ENCODE results near the gene SYNRG.
"Not testable (repeated sequence)": the region's sequence is repeated elsewhere in the genome, so short reads cannot be mapped to it uniquely, and the experiment has no call there.

Gene SYNRG

GRCh38 chr17:37512442-37513068, 96.7 kb downstream of the SYNRG start:
- no peak overlapping the region for H3K9ac ChIP-seq (ENCODE audit: low read depth, low read length)

GRCh38 chr17:37511642-37512041, 97.6 kb downstream of the SYNRG start:
- H3K27me3 ChIP-seq (ENCODE audit: insufficient read depth, low read length); H3K27ac ChIP-seq (ENCODE audit: low read length); H3K9me3 ChIP-seq (ENCODE audit: insufficient read depth, low read depth, low read length); H3K9ac ChIP-seq (ENCODE audit: low read depth, low read length); H3K4me3 ChIP-seq (ENCODE audit: low read length); H3K4me1 ChIP-seq (ENCODE audit: insufficient read depth, low read length): not testable (repeated sequence)
- peaks cover 23% of the 10 kb centered on the region for H3K36me3 ChIP-seq (ENCODE audit: insufficient read depth, low read depth, low read length)

More at GRCh38 chr17:37512442-37513068, 96.7 kb downstream of the SYNRG start:
- no peak overlapping the region for H3K4me3 ChIP-seq (ENCODE audit: low read length)
- peaks cover 28% of the 10 kb centered on the region for H3K36me3 ChIP-seq (ENCODE audit: insufficient read depth, low read depth, low read length)
- no peaks in the 10 kb centered on the region for H3K9me3 ChIP-seq (ENCODE audit: insufficient read depth, low read depth, low read length)
- no peaks in the 10 kb centered on the region for H3K27me3 ChIP-seq (ENCODE audit: insufficient read depth, low read length)
- no peak overlapping the region for H3K27ac ChIP-seq (ENCODE audit: low read length)
- H3K4me1 ChIP-seq (ENCODE audit: insufficient read depth, low read length): no peaks in the 10 kb centered on the region

- no peak overlapping the region for H3K4me3 ChIP-seq (ENCODE audit: low read length)
- no peaks in the 10 kb centered on the region for H3K27me3 ChIP-seq (ENCODE audit: insufficient read depth, low read length)
- peaks cover 23% of the 10 kb centered on the region for H3K36me3 ChIP-seq (ENCODE audit: insufficient read depth, low read depth, low read length)
- no peaks in the 10 kb centered on the region; the same call in 1 of the 2 replicates for H3K4me1 ChIP-seq (ENCODE audit: insufficient read depth, low read length)
- H3K27ac ChIP-seq (ENCODE audit: low read length): no peak overlapping the region
- H3K9me3 ChIP-seq (ENCODE audit: insufficient read depth, low read depth, low read length): no peaks in the 10 kb centered on the region
- H3K9ac ChIP-seq (ENCODE audit: low read depth, low read length): no peak overlapping the region; the same call in 1 of the 2 replicates
Observed at GRCh38 chr17:37510056-37510455, 99.2 kb downstream of the SYNRG start.

- Histone ChIP-seq H3K4me3 (ENCODE audit: low read length) (no peak overlapping the region), H3K4me1 (ENCODE audit: insufficient read depth, low read length) (no peaks in the 10 kb centered on the region; the same call in 1 of the 2 replicates), H3K27ac (ENCODE audit: low read length) (no peak overlapping the region), H3K36me3 (ENCODE audit: insufficient read depth, low read depth, low read length) (peaks cover 2% of the 10 kb centered on the region), H3K27me3 (ENCODE audit: insufficient read depth, low read length) (no peaks in the 10 kb centered on the region), H3K9ac (ENCODE audit: low read depth, low read length) (no peak overlapping the region), H3K9me3 (ENCODE audit: insufficient read depth, low read depth, low read length) (no peaks in the 10 kb centered on the region)
Observed at GRCh38 chr17:37507111-37507510, 102.1 kb downstream of the SYNRG start.

- Histone ChIP-seq H3K36me3 (ENCODE audit: insufficient read depth, low read depth, low read length) (no peaks in the 10 kb centered on the region), H3K9ac (ENCODE audit: low read depth, low read length) (no peak overlapping the region), H3K27ac (ENCODE audit: low read length) (no peak overlapping the region), H3K4me1 (ENCODE audit: insufficient read depth, low read length) (no peaks in the 10 kb centered on the region; the same call in 1 of the 2 replicates), H3K27me3 (ENCODE audit: insufficient read depth, low read length) (no peaks in the 10 kb centered on the region), H3K9me3 (ENCODE audit: insufficient read depth, low read depth, low read length) (no peaks in the 10 kb centered on the region), H3K4me3 (ENCODE audit: low read length) (no peak overlapping the region)
Observed at GRCh38 chr17:37506678-37507077, 102.5 kb downstream of the SYNRG start.

DNA sequence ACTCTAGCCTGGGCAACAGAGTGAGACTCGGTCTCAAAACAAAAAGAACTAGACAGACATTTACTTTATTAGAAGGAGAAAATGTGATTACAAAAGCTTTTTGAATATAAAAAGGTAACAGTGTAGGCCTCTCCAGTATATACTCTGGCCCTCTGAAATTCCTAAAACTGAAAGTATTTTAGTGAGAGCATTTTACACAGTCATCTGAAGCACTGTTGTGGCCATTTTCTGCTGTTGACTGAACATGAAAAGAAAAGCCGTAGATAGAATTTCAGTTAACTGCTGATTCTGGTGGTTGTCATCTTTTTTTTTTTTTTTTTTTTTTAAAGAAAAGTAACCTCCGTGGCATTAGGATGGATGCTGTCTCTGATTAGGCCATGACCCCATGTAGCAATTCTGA, 103.9 kb downstream of the SYNRG start:
- Histone ChIP-seq H3K27me3 (ENCODE audit: insufficient read depth, low read length) (no peaks in the 10 kb centered on the region), H3K9me3 (ENCODE audit: insufficient read depth, low read depth, low read length) (no peaks in the 10 kb centered on the region), H3K9ac (ENCODE audit: low read depth, low read length) (no peak overlapping the region), H3K4me1 (ENCODE audit: insufficient read depth, low read length) (no peaks in the 10 kb centered on the region; the same call in 1 of the 2 replicates), H3K36me3 (ENCODE audit: insufficient read depth, low read depth, low read length) (no peaks in the 10 kb centered on the region), H3K4me3 (ENCODE audit: low read length) (no peak overlapping the region), H3K27ac (ENCODE audit: low read length) (no peak overlapping the region)

- H3K27ac ChIP-seq (ENCODE audit: low read length): no peak overlapping the region
- H3K27me3 ChIP-seq (ENCODE audit: insufficient read depth, low read length): no peaks in the 10 kb centered on the region
- no peaks in the 10 kb centered on the region; the same call in 1 of the 2 replicates for H3K4me1 ChIP-seq (ENCODE audit: insufficient read depth, low read length)
- no peak overlapping the region for H3K9ac ChIP-seq (ENCODE audit: low read depth, low read length)
- H3K9me3 ChIP-seq (ENCODE audit: insufficient read depth, low read depth, low read length): no peaks in the 10 kb centered on the region
- no peak overlapping the region for H3K4me3 ChIP-seq (ENCODE audit: low read length)
- no peaks in the 10 kb centered on the region for H3K36me3 ChIP-seq (ENCODE audit: insufficient read depth, low read depth, low read length)
Observed at GRCh38 chr17:37503148-37503547, 106.1 kb downstream of the SYNRG start.

- H3K27ac ChIP-seq (ENCODE audit: low read length): no peak overlapping the region
- H3K9ac ChIP-seq (ENCODE audit: low read depth, low read length): no peak overlapping the region
Observed at GRCh38 chr17:37502009-37502936, 106.9 kb downstream of the SYNRG start.

DNA sequence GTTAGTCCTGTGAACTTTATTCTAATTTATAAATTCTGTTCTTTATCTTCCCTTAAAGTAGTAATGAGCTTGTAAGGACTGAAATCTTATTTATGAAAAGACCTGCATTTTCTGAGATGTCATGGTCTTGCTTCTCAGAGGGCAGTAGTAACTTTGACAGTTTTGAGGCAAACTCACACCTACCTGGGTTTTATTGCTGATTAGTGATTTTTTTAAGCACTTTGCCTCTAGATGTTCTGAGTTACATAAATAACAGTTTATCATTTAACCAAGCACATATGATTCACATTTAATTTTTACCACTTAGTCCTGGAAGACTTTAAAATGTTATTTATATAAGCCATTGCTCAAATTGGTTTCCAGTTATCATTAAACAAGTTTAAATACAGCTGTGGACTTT, 108.8 kb downstream of the SYNRG start:
- H3K36me3 ChIP-seq (ENCODE audit: insufficient read depth, low read depth, low read length): no peaks in the 10 kb centered on the region
- peaks cover under 1% of the 10 kb centered on the region; the same call in 1 of the 2 replicates for H3K4me1 ChIP-seq (ENCODE audit: insufficient read depth, low read length)
- H3K27ac ChIP-seq (ENCODE audit: low read length): no peak overlapping the region
- H3K9me3 ChIP-seq (ENCODE audit: insufficient read depth, low read depth, low read length): no peaks in the 10 kb centered on the region
- H3K4me3 ChIP-seq (ENCODE audit: low read length): no peak overlapping the region
- no peaks in the 10 kb centered on the region for H3K27me3 ChIP-seq (ENCODE audit: insufficient read depth, low read length)
- no peak overlapping the region for H3K9ac ChIP-seq (ENCODE audit: low read depth, low read length)

More at GRCh38 chr17:37502009-37502936, 106.9 kb downstream of the SYNRG start:
- Histone ChIP-seq H3K4me3 (ENCODE audit: low read length) (no peak overlapping the region), H3K36me3 (ENCODE audit: insufficient read depth, low read depth, low read length) (no peaks in the 10 kb centered on the region), H3K4me1 (ENCODE audit: insufficient read depth, low read length) (no peaks in the 10 kb centered on the region; the same call in 1 of the 2 replicates), H3K27me3 (ENCODE audit: insufficient read depth, low read length) (no peaks in the 10 kb centered on the region), H3K9me3 (ENCODE audit: insufficient read depth, low read depth, low read length) (no peaks in the 10 kb centered on the region)

- peaks cover 15% of the 10 kb centered on the region for H3K27me3 ChIP-seq (ENCODE audit: insufficient read depth, low read length)
- no peak overlapping the region for H3K9ac ChIP-seq (ENCODE audit: low read depth, low read length)
- no peak overlapping the region for H3K4me3 ChIP-seq (ENCODE audit: low read length)
- H3K27ac ChIP-seq (ENCODE audit: low read length): no peak overlapping the region
- H3K36me3 ChIP-seq (ENCODE audit: insufficient read depth, low read depth, low read length): no peaks in the 10 kb centered on the region
- no peaks in the 10 kb centered on the region for H3K9me3 ChIP-seq (ENCODE audit: insufficient read depth, low read depth, low read length)
- H3K4me1 ChIP-seq (ENCODE audit: insufficient read depth, low read length): peaks cover 23% of the 10 kb centered on the region
Observed at GRCh38 chr17:37494971-37495370, 114.2 kb downstream of the SYNRG start.

- H3K9ac ChIP-seq (ENCODE audit: low read depth, low read length): no peak overlapping the region
- H3K27ac ChIP-seq (ENCODE audit: low read length): no peak overlapping the region
- no peaks in the 10 kb centered on the region for H3K9me3 ChIP-seq (ENCODE audit: insufficient read depth, low read depth, low read length)
- no peaks in the 10 kb centered on the region for H3K36me3 ChIP-seq (ENCODE audit: insufficient read depth, low read depth, low read length)
- H3K27me3 ChIP-seq (ENCODE audit: insufficient read depth, low read length): peaks cover 15% of the 10 kb centered on the region
- H3K4me1 ChIP-seq (ENCODE audit: insufficient read depth, low read length): peaks cover 23% of the 10 kb centered on the region
- no peak overlapping the region for H3K4me3 ChIP-seq (ENCODE audit: low read length)
Observed at GRCh38 chr17:37494401-37494831, 114.8 kb downstream of the SYNRG start.

All from iPS-20b (cell line).